Gastrocnemius medialis (tissue), 4 donors: ENCODE measurements around the gene PUM1.

ENCODE experiments used
- CTCF ChIP-seq, 5 experiments: fragments of 450-650 bp in 3 of 5; fragments of 200-600 bp in 2 of 5; sonication (generic) in 2 of 5; IDR thresholded peaks in 4 of 5; conservative IDR thresholded peaks in 1 of 5; 1 replicate in 4 of 5; 2 replicates in 1 of 5; pipeline ENCODE4 v1.5.1; 2016 to 2019; ENCODE audit warnings: antibody characterized with exemption in 5 of 5, mild to moderate bottlenecking in 3 of 5, moderate library complexity in 3 of 5
- POLR2A ChIP-seq, 2 donors: fragments of 450-650 bp; IDR thresholded peaks; one replicate each; pipeline ENCODE4 v1.6.1; 2017; ENCODE audit warnings: antibody characterized with exemption in 2 of 2, mild to moderate bottlenecking in 2 of 2, moderate library complexity in 2 of 2

- TF ChIP-seq POLR2A (IDR thresholded peaks at IDR 0.05), result no peak
- no peak for TF ChIP-seq CTCF (IDR thresholded peaks at IDR 0.05 in 4 of 5, conservative IDR thresholded peaks at IDR 0.05 in 1 of 5)
These were observed 68.0 kb downstream of the PUM1 start for GRCh38 chr1:30997463-30998057.
